CMK (cell line): Measurements from ENCODE around the gene ZC3H12C.
"Not testable (repeated sequence)": the region's sequence is repeated elsewhere in the genome, so short reads cannot be mapped to it uniquely, and the experiment has no call there.

ENCODE experiments used
- DNase-seq: peaks from one replicate; pipeline ENCODE4 v3.0.0-alpha.2; 2010; ENCODE audit warnings: low read depth

The ZC3H12C gene

GRCh38 chr11:110092515-110093406 is at the start of gene ZC3H12C:
ZC3H12C (plus strand) TSS chr11:110093392; CDS start chr11:110093412, 20 bp downstream.
- DNase-seq, result peak; percentile 76

GRCh38 chr11:110044226-110044968 is 48.8 kb upstream of the ZC3H12C start:
- no peak for DNase-seq

- no peak for DNase-seq
These were observed 46.3 kb upstream of the ZC3H12C start for GRCh38 chr11:110046775-110047380.

- DNase-seq, result no peak
These were observed 43.5 kb upstream of the ZC3H12C start for GRCh38 chr11:110049501-110050200.

GRCh38 chr11:110050201-110050506 is 43.0 kb upstream of the ZC3H12C start:
- no peak for DNase-seq

GRCh38 chr11:110053848-110054414 is 39.3 kb upstream of the ZC3H12C start:
- no peak for DNase-seq

GRCh38 chr11:110056956-110057355 is 36.2 kb upstream of the ZC3H12C start:
- no peak for DNase-seq

- no peak for DNase-seq
These were observed 33.3 kb upstream of the ZC3H12C start for GRCh38 chr11:110059706-110060463.

- DNase-seq, result no peak
These were observed 31.9 kb upstream of the ZC3H12C start for GRCh38 chr11:110061296-110061695.

- no peak for DNase-seq
These were observed 30.9 kb upstream of the ZC3H12C start for GRCh38 chr11:110062247-110062646.

GRCh38 chr11:110065189-110065588 is 28.0 kb upstream of the ZC3H12C start:
- DNase-seq, result no peak

GRCh38 chr11:110068001-110068400 is 25.2 kb upstream of the ZC3H12C start:
- DNase-seq, result not testable (repeated sequence)

GRCh38 chr11:110069158-110069737 is 23.9 kb upstream of the ZC3H12C start:
- DNase-seq, result no peak

- no peak for DNase-seq
These were observed 23.0 kb upstream of the ZC3H12C start for GRCh38 chr11:110070176-110070575.

- no peak for DNase-seq
These were observed 22.0 kb upstream of the ZC3H12C start for GRCh38 chr11:110071197-110071596.

GRCh38 chr11:110072930-110073329 is 20.3 kb upstream of the ZC3H12C start:
- DNase-seq, result no peak

GRCh38 chr11:110074499-110074898 is 18.7 kb upstream of the ZC3H12C start:
- DNase-seq, result no peak

GRCh38 chr11:110075105-110075846 is 17.9 kb upstream of the ZC3H12C start:
- no peak for DNase-seq

- DNase-seq, result no peak
These were observed 17.4 kb upstream of the ZC3H12C start for GRCh38 chr11:110075847-110076208.

- DNase-seq, result no peak
These were observed 16.7 kb upstream of the ZC3H12C start for GRCh38 chr11:110076371-110076965.
